Esophagus muscularis mucosa (tissue), 4 donors: ENCODE data around the gene TLR8.

Experiments used
- EP300 ChIP-seq: sonication (generic); formaldehyde crosslinking; IDR thresholded peaks from one replicate; pipeline ENCODE4 v1.6.1; 2017; ENCODE audit warnings: antibody characterized with exemption
- POLR2A ChIP-seq: fragments of 450-650 bp; IDR thresholded peaks from one replicate; pipeline ENCODE4 v1.6.1; 2017; ENCODE audit warnings: antibody characterized with exemption, moderate library complexity, mild to moderate bottlenecking, low read depth
- POLR2AphosphoS5 ChIP-seq, 2 donors: sonication (generic); formaldehyde crosslinking; IDR thresholded peaks; one replicate each; pipeline ENCODE4 v1.6.1; 2017; ENCODE audit warnings: antibody characterized with exemption in 2 of 2
- TF ChIP-seq, protein P1 (sequence below), 3 experiments: fragments of 200-600 bp in 2 of 3; fragments of 450-650 bp in 1 of 3; sonication (generic) in 2 of 3; IDR thresholded peaks; one replicate each; pipeline ENCODE4 v1.5.1; 2017 to 2019; ENCODE audit warnings: antibody characterized with exemption in 3 of 3, mild to moderate bottlenecking in 2 of 3, moderate library complexity in 1 of 3

DNA sequence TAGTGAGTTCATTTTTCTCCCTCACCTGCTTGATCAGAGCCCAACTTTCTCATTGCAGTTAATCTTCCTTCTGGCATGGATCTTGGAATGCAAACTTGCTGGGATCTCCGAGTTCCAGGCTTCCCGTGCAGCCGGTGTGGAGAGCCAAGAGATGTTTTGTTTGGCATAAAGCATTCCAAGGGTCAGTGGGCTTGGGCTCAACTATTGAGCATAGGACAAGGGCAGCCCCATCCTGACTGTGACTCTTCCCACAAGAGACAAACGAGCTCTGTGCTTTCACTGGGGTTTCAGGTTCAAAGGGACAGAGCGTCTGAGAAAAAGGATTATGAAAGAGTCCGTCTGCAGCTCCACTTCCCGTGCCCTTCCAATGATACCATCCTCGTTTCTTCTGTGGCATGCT lies 29.0 kb upstream of the TLR8 start:
- TF ChIP-seq POLR2AphosphoS5 (IDR thresholded peaks at IDR 0.05), result no peak
- TF ChIP-seq POLR2A, result no peak
- TF ChIP-seq, protein P1, sequence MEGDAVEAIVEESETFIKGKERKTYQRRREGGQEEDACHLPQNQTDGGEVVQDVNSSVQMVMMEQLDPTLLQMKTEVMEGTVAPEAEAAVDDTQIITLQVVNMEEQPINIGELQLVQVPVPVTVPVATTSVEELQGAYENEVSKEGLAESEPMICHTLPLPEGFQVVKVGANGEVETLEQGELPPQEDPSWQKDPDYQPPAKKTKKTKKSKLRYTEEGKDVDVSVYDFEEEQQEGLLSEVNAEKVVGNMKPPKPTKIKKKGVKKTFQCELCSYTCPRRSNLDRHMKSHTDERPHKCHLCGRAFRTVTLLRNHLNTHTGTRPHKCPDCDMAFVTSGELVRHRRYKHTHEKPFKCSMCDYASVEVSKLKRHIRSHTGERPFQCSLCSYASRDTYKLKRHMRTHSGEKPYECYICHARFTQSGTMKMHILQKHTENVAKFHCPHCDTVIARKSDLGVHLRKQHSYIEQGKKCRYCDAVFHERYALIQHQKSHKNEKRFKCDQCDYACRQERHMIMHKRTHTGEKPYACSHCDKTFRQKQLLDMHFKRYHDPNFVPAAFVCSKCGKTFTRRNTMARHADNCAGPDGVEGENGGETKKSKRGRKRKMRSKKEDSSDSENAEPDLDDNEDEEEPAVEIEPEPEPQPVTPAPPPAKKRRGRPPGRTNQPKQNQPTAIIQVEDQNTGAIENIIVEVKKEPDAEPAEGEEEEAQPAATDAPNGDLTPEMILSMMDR (IDR thresholded peaks at IDR 0.05), result no peak
- TF ChIP-seq EP300, result no peak
